ENCODE data around the gene RSPRY1. TPM values are rescaled to one million over a fixed set of nuclear protein-coding genes. Genes with fewer than 3 reads are reported as not detected.

The RSPRY1 gene
- total and polyA plus RNA-seq, 2 donors (not counting 1 experiment from before 2014, with no cell fraction given): 36.5 to 51.9 TPM

GRCh38 chr16:57283214-57283958 is 97.3 kb downstream of the RSPRY1 start:
- no peaks in the 10 kb centered on the region for H3K36me3 ChIP-seq (ENCODE audit: control insufficient read depth, insufficient read depth, low read length)
- no peak overlapping the region for H3K27ac ChIP-seq (ENCODE audit: insufficient read depth, low read length)
- no peaks in the 10 kb centered on the region for H3K79me2 ChIP-seq (ENCODE audit: control insufficient read depth, insufficient read depth, low read length)

GRCh38 chr16:57283959-57284208 is 97.8 kb downstream of the RSPRY1 start:
- no peaks in the 10 kb centered on the region for H3K4me1 ChIP-seq (ENCODE audit: control insufficient read depth, extremely low read depth, insufficient read depth, low read length)
- H2AFZ ChIP-seq (ENCODE audit: low read length): no peak overlapping the region
- no peaks in the 10 kb centered on the region for H4K20me1 ChIP-seq (ENCODE audit: control insufficient read depth, extremely low read depth, insufficient read depth, low read length)
- no peak for DNase-seq (ENCODE audit: low read depth in 2 of 2)
- H3K4me2 ChIP-seq (ENCODE audit: extremely low read depth, insufficient read depth, low read length): no peak overlapping the region
- no peak overlapping the region for H3K4me3 ChIP-seq (replicated peaks in 1 of 4; ENCODE audit: control extremely low read depth in 1 of 4, insufficient read depth in 1 of 4, low read depth in 3 of 4, low read length in 4 of 4)
- no peak overlapping the region for H3K9ac ChIP-seq (ENCODE audit: insufficient read depth, low read length)
- no peaks in the 10 kb centered on the region for H3K36me3 ChIP-seq (ENCODE audit: control insufficient read depth, insufficient read depth, low read length)
- H3K27ac ChIP-seq (ENCODE audit: insufficient read depth, low read length): no peak overlapping the region
- no peaks in the 10 kb centered on the region for H3K9me3 ChIP-seq (ENCODE audit: control insufficient read depth, insufficient read depth, low read depth, low read length)
- TF ChIP-seq, protein P1, sequence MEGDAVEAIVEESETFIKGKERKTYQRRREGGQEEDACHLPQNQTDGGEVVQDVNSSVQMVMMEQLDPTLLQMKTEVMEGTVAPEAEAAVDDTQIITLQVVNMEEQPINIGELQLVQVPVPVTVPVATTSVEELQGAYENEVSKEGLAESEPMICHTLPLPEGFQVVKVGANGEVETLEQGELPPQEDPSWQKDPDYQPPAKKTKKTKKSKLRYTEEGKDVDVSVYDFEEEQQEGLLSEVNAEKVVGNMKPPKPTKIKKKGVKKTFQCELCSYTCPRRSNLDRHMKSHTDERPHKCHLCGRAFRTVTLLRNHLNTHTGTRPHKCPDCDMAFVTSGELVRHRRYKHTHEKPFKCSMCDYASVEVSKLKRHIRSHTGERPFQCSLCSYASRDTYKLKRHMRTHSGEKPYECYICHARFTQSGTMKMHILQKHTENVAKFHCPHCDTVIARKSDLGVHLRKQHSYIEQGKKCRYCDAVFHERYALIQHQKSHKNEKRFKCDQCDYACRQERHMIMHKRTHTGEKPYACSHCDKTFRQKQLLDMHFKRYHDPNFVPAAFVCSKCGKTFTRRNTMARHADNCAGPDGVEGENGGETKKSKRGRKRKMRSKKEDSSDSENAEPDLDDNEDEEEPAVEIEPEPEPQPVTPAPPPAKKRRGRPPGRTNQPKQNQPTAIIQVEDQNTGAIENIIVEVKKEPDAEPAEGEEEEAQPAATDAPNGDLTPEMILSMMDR (conservative IDR thresholded peaks at IDR 0.05 in 1 of 2, IDR thresholded peaks at IDR 0.05 in 1 of 2; ENCODE audit: low read depth in 1 of 2, low read length in 2 of 2): no peak
- no peak for TF ChIP-seq EZH2 (IDR thresholded peaks at IDR 0.05; ENCODE audit: low read length, missing control alignments)
- no peaks in the 10 kb centered on the region for H3K79me2 ChIP-seq (ENCODE audit: control insufficient read depth, insufficient read depth, low read length)
- H3K27me3 ChIP-seq (ENCODE audit: control insufficient read depth, insufficient read depth, low read length): peaks cover 23% of the 10 kb centered on the region

More at GRCh38 chr16:57283214-57283958, 97.3 kb downstream of the RSPRY1 start:
- Histone ChIP-seq H3K27me3 (ENCODE audit: control insufficient read depth, insufficient read depth, low read length) (peaks cover 23% of the 10 kb centered on the region), H3K9ac (ENCODE audit: insufficient read depth, low read length) (no peak overlapping the region), H3K9me3 (ENCODE audit: control insufficient read depth, insufficient read depth, low read depth, low read length) (no peaks in the 10 kb centered on the region), H4K20me1 (ENCODE audit: control insufficient read depth, extremely low read depth, insufficient read depth, low read length) (no peaks in the 10 kb centered on the region), H3K4me1 (ENCODE audit: control insufficient read depth, extremely low read depth, insufficient read depth, low read length) (no peaks in the 10 kb centered on the region), H3K4me2 (ENCODE audit: extremely low read depth, insufficient read depth, low read length) (no peak overlapping the region), H2AFZ (ENCODE audit: low read length) (no peak overlapping the region), H3K4me3 (replicated peaks in 1 of 4; ENCODE audit: control extremely low read depth in 1 of 4, insufficient read depth in 1 of 4, low read depth in 3 of 4, low read length in 4 of 4) (no peak overlapping the region)
- TF ChIP-seq, protein P1 (conservative IDR thresholded peaks at IDR 0.05 in 1 of 2, IDR thresholded peaks at IDR 0.05 in 1 of 2; ENCODE audit: low read depth in 1 of 2, low read length in 2 of 2): no peak
- no peak for TF ChIP-seq EZH2 (IDR thresholded peaks at IDR 0.05; ENCODE audit: low read length, missing control alignments)
- DNase-seq (ENCODE audit: low read depth in 2 of 2): no peak

DNA sequence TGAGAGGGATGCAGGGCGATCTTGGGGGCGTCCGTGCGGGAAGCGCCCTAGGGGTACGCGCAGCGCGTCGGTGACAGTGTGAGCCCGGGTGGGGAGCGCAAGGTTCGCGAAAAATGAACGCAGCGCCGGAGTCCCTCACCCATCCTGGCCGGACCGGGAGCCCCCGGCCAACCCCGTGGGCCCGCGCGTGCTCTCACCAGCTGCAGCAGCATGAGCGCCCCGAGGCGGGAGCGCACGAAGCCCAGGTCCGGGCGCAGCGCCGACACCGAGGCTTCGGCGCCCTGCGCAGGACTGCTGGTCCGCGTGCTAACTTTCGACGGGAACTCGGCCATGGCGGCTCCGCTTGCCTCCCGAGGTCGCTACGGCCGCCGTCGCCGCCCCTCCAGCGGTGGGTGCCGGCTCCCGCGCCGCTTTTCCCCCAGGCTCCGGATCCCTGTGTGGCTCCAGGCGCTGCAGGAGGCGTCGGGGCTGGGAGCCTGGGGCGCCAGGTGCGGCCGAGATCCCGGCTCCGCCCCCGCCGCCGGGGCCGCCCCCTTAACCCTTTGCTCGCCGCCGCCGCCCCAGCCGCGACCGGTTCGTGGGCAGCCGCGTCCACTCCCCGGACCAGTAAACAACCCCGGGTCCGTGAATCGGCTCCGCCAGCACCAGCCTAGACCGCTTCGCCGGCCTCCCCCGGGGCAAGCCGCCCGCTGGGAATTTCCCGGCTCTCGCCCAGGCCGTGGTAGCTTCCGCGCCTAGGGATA is 98.3 kb downstream of the RSPRY1 start, which contains the start of gene PLLP:
Gene PLLP, minus strand, starts transcription at position 464 of the 743 bp plus-strand sequence. Its CDS starts 132 bp downstream, at position 332.
- H3K27me3 ChIP-seq (ENCODE audit: control insufficient read depth, insufficient read depth, low read length): peaks cover 23% of the 10 kb centered on the region
- H3K79me2 ChIP-seq (ENCODE audit: control insufficient read depth, insufficient read depth, low read length): no peaks in the 10 kb centered on the region
- H3K27ac ChIP-seq (ENCODE audit: insufficient read depth, low read length): no peak within 1 kb of the TSS
- peak within 1 kb of the TSS; percentile 75 for H3K4me2 ChIP-seq (ENCODE audit: extremely low read depth, insufficient read depth, low read length)
- peak; percentile 13 to 17 for DNase-seq (ENCODE audit: low read depth in 2 of 2)
- H3K4me3 ChIP-seq (replicated peaks in 1 of 4; ENCODE audit: control extremely low read depth in 1 of 4, insufficient read depth in 1 of 4, low read depth in 3 of 4, low read length in 4 of 4): peak within 1 kb of the TSS; percentile 33 to 51 (median 40)
- H3K36me3 ChIP-seq (ENCODE audit: control insufficient read depth, insufficient read depth, low read length): no peaks in the 10 kb centered on the region
- no peak within 1 kb of the TSS for H3K9ac ChIP-seq (ENCODE audit: insufficient read depth, low read length)
- H3K9me3 ChIP-seq (ENCODE audit: control insufficient read depth, insufficient read depth, low read depth, low read length): no peaks in the 10 kb centered on the region
- H2AFZ ChIP-seq (ENCODE audit: low read length): peak within 1 kb of the TSS; percentile 17
- no peaks in the 10 kb centered on the region for H3K4me1 ChIP-seq (ENCODE audit: control insufficient read depth, extremely low read depth, insufficient read depth, low read length)
- TF ChIP-seq EZH2 (IDR thresholded peaks at IDR 0.05; ENCODE audit: low read length, missing control alignments): peak; percentile 67
- TF ChIP-seq, protein P1 (conservative IDR thresholded peaks at IDR 0.05 in 1 of 2, IDR thresholded peaks at IDR 0.05 in 1 of 2; ENCODE audit: low read depth in 1 of 2, low read length in 2 of 2): no peak
- no peaks in the 10 kb centered on the region for H4K20me1 ChIP-seq (ENCODE audit: control insufficient read depth, extremely low read depth, insufficient read depth, low read length)

Data from fibroblast of lung (primary cell).